Activated CD4-positive, alpha-beta memory T cell treated with anti-CD3 and anti-CD28 coated beads, Interleukin-2, amount 10 ng/mL, durations not matched to agents 7 days and 5 days (primary cell): Measurements from ENCODE around the gene HOXC9. TPM values are rescaled to one million over a fixed set of nuclear protein-coding genes. Genes with fewer than 3 reads are reported as not detected.

Experiments
- CTCF ChIA-PET: fragments of 350-600 bp; sonication (Branson Sonifier 250); formaldehyde crosslinking; loops from one replicate; lab custom pipeline; 2021; ENCODE audit warnings: antibody characterized with exemption, inconsistent platforms; lab: Charles Lee
- POLR2A ChIA-PET: fragments of 350-600 bp; sonication (Branson Sonifier 250); formaldehyde crosslinking; loops from one replicate; lab custom pipeline; 2021; ENCODE audit warnings: antibody characterized with exemption; lab: Charles Lee
- DNase-seq: peaks from one replicate; pipeline ENCODE4 v3.0.0-alpha.2; 2020
- H3K27ac Mint-ChIP-seq: one replicate; pipeline ENCODE4 v1.8.0; 2021; ENCODE audit warnings: mild to moderate bottlenecking, mixed read lengths
- H3K27me3 Mint-ChIP-seq: one replicate; pipeline ENCODE4 v1.8.0; 2021; ENCODE audit warnings: mixed read lengths
- H3K36me3 Mint-ChIP-seq: one replicate; pipeline ENCODE4 v1.8.0; 2021; ENCODE audit warnings: low read depth, mixed read lengths
- H3K4me1 Mint-ChIP-seq: one replicate; pipeline ENCODE4 v1.8.0; 2021; ENCODE audit warnings: mixed read lengths
- H3K4me3 Mint-ChIP-seq: one replicate; pipeline ENCODE4 v1.8.0; 2021; ENCODE audit warnings: mild to moderate bottlenecking, mixed read lengths
- H3K9me3 Mint-ChIP-seq: one replicate; pipeline ENCODE4 v1.8.0; 2021; ENCODE audit warnings: mixed read lengths
- total RNA-seq, 2 experiments: library from RNA; stranded (reverse); gene quantifications; one replicate each; pipeline ENCODE4 v1.2.3, GENCODE V29; 2021

The HOXC9 gene
- total RNA-seq, 2 experiments from 2014 or later: not detected

DNA sequence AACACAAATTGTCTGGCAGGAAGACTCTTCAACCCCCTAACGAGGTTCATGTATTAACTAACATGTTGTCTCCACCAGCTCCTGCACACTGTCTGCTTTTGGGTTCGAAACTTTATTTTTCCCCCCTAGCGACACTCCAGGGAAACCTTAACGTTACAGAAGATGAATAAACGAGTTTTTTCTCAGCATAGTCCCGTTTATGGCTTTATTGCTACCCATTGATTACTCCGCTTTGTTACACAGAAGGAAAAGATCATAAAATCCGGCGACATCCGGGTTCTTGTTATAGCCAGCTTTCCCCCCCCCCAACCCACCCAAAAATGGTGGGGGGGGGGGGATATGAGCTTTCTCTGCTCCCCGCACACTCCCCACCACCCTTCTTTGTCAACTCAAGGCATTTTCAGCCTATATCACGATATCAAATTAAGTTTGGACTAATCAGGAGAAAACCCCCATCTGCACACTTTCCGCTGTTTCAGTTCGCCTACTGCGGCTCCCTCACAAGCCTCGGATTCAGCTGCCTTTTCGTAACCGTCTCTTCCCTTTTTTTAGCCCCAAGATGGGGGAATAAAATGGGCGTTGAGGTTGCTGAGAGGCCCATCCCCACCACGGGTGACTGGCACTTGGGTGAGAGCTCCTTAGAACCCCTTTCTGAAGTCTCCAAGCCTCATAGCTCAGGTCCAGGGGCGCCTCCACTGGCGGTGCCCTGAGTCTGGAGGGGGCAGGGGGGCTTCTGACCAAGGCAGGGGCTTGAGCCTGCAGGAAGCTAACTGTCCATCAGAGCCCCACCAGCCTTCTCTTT lies 26.9 kb downstream of the HOXC9 start:
- H3K4me3 Mint-ChIP-seq: no peak overlapping the region
- H3K9me3 Mint-ChIP-seq: no peaks in the 10 kb centered on the region
- no peaks in the 10 kb centered on the region for H3K36me3 Mint-ChIP-seq
- H3K4me1 Mint-ChIP-seq: peaks cover 16% of the 10 kb centered on the region
- POLR2A ChIA-PET: interaction anchor here (1.1 kb wide), 1 partner anchor 9 kb away, joined by 4 read pairs; no protein-coding TSS in a partner anchor
- CTCF ChIA-PET: interaction anchor here (1.0 to 1.9 kb wide), 3 partner anchors 9 to 180 kb away, joined by 3 to 8 read pairs (median 4); no protein-coding TSS in a partner anchor
- no peak for DNase-seq
- peaks cover 88% of the 10 kb centered on the region for H3K27me3 Mint-ChIP-seq
- no peak overlapping the region for H3K27ac Mint-ChIP-seq

DNA sequence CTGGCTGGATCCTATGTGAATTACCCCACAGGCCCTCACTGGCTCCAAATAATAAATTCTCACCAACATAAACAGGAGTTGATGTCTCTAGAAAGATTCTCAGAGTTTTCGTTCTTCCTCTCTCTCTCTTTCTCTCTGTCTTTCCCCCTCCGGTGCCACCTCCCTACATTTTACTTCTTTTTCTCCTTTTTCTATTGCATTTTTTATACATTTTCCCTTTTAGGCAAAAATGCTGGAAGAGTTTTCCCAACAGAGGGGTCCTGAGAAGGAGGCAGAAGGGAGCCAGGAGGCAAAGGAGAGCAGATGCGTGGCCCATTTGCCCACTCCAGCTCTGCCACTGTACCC lies 27.5 kb downstream of the HOXC9 start:
- Mint-ChIP-seq H3K27ac (no peak overlapping the region), H3K27me3 (peaks cover 88% of the 10 kb centered on the region), H3K36me3 (no peaks in the 10 kb centered on the region), H3K4me3 (no peak overlapping the region), H3K9me3 (no peaks in the 10 kb centered on the region), H3K4me1 (peaks cover 16% of the 10 kb centered on the region)
- DNase-seq: no peak
- CTCF ChIA-PET: interaction anchor here (1.0 to 1.9 kb wide), 2 partner anchors 10 to 174 kb away, joined by 4 to 8 read pairs; no protein-coding TSS in a partner anchor
- POLR2A ChIA-PET: interaction anchor here (1.1 kb wide), 1 partner anchor 10 kb away, joined by 4 read pairs; no protein-coding TSS in a partner anchor

GRCh38 chr12:54028314-54029201 lies 28.6 kb downstream of the HOXC9 start, which contains the start of gene HOXC6:
TSS of gene HOXC6 (plus strand) at chr12:54028440. CDS start at chr12:54028522, 82 bp downstream.
- ChIA-PET POLR2A (interaction anchor here (0.6 kb wide), 1 partner anchor 263 kb away, joined by 3 read pairs; no protein-coding TSS in a partner anchor), CTCF (interaction anchor here (0.5 to 1.4 kb wide), 5 partner anchors 12 to 173 kb away, joined by 3 to 4 read pairs (median 3); no protein-coding TSS in a partner anchor)
- Mint-ChIP-seq H3K4me1 (peaks cover 25% of the 10 kb centered on the region), H3K36me3 (no peaks in the 10 kb centered on the region), H3K9me3 (no peaks in the 10 kb centered on the region), H3K27ac (no peak within 1 kb of the TSS), H3K4me3 (no peak within 1 kb of the TSS), H3K27me3 (peaks cover 88% of the 10 kb centered on the region)
- DNase-seq: no peak

- ChIA-PET CTCF (interaction anchor here (1.3 to 3.9 kb wide), 3 partner anchors 21 to 163 kb away, joined by 3 to 107 read pairs (median 3); partner anchors contain the start of gene SMUG1), POLR2A (no interaction called here)
- H3K4me1 Mint-ChIP-seq: peaks cover 29% of the 10 kb centered on the region
- no peaks in the 10 kb centered on the region for H3K36me3 Mint-ChIP-seq
- H3K9me3 Mint-ChIP-seq: no peaks in the 10 kb centered on the region
- no peak overlapping the region for H3K4me3 Mint-ChIP-seq
- H3K27me3 Mint-ChIP-seq: peaks cover 84% of the 10 kb centered on the region
- H3K27ac Mint-ChIP-seq: no peak overlapping the region
- DNase-seq: no peak
Measured at GRCh38 chr12:54029529-54030441, 29.8 kb downstream of the HOXC9 start.

DNA sequence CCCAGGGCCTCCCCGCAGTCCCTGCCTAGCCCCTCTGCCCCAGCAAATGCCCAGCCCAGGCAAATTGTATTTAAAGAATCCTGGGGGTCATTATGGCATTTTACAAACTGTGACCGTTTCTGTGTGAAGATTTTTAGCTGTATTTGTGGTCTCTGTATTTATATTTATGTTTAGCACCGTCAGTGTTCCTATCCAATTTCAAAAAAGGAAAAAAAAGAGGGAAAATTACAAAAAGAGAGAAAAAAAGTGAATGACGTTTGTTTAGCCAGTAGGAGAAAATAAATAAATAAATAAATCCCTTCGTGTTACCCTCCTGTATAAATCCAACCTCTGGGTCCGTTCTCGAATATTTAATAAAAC lies 30.5 kb downstream of the HOXC9 start:
- peaks cover 32% of the 10 kb centered on the region for H3K4me1 Mint-ChIP-seq
- H3K4me3 Mint-ChIP-seq: no peak overlapping the region
- H3K27me3 Mint-ChIP-seq: peaks cover 85% of the 10 kb centered on the region
- no peak overlapping the region for H3K27ac Mint-ChIP-seq
- ChIA-PET CTCF (interaction anchor here (0.9 to 3.9 kb wide), 4 partner anchors 22 to 171 kb away, joined by 3 to 107 read pairs (median 26); partner anchors contain the start of gene SMUG1), POLR2A (no interaction called here)
- H3K9me3 Mint-ChIP-seq: no peaks in the 10 kb centered on the region
- no peaks in the 10 kb centered on the region for H3K36me3 Mint-ChIP-seq
- no peak for DNase-seq

DNA sequence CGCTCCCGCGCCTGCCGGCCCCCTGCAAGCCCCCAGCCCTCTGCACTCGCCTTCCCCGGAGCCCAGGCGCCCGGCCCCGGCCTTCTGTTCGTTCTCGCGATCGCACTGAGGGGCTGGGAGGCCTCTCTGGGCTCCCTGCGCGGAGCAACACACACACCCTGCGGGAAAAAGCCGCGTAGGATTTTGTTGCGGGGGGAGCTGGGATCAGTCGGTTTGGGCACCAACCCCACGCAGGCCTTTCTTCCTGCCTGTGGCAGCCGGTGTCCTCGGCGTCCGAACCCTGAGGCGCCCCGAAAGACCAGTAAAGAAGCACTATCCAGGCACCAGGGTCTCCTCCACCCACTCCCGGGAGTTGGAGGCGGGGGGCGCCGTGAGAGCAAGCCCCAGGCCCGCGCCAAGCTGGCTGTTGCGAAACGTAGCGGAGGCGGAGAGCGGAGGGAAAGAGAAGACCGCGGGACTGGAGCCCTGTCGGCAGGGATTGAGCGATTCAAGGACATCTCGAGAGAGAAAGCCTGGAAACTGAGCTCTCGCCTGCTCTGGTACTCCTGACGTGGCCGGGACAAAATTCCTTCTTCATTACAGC lies 31.0 kb downstream of the HOXC9 start:
- no peak overlapping the region for H3K27ac Mint-ChIP-seq
- H3K9me3 Mint-ChIP-seq: no peaks in the 10 kb centered on the region
- H3K36me3 Mint-ChIP-seq: no peaks in the 10 kb centered on the region
- H3K27me3 Mint-ChIP-seq: peaks cover 85% of the 10 kb centered on the region
- no peak overlapping the region for H3K4me3 Mint-ChIP-seq
- peaks cover 32% of the 10 kb centered on the region for H3K4me1 Mint-ChIP-seq
- ChIA-PET CTCF (interaction anchor here (0.9 to 3.9 kb wide), 7 partner anchors 8 to 175 kb away, joined by 3 to 107 read pairs (median 23); partner anchors contain the start of gene SMUG1), POLR2A (no interaction called here)
- DNase-seq: no peak

DNA sequence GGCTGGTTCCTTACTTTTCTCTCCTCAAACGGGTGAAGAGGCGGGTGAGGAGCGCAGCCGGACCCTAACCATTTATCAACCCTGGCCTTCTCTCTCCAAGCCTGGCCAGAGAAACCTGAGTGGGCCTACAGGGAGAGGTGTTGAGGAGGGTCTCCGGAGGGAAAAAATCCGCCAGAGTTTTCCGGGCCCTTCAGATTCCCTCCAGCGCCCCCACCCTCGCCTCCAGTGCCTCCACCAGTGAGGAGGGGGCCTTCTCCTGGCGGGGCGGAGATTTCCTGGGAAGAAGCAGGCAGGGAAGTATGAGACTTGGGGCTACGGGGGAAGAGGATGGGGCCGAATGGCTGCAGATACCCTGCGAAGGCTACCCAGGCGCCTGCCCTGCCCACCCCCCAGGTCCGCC lies 31.5 kb downstream of the HOXC9 start:
- POLR2A ChIA-PET: no interaction called here

GRCh38 chr12:54032086-54032619 lies 32.2 kb downstream of the HOXC9 start:
- CTCF ChIA-PET: interaction anchor here (0.6 to 3.9 kb wide), 39 partner anchors 9 to 1902 kb away, joined by 3 to 107 read pairs (median 4); partner anchors contain the start of genes HOXC10, HOXC4, HOXC8 and SMUG1
- peaks cover 29% of the 10 kb centered on the region for H3K4me1 Mint-ChIP-seq

More for the DNA sequence above, 31.5 kb downstream of the HOXC9 start:
- H3K4me1 Mint-ChIP-seq: peaks cover 32% of the 10 kb centered on the region
- CTCF ChIA-PET: interaction anchor here (0.9 to 3.9 kb wide), 14 partner anchors 8 to 183 kb away, joined by 3 to 107 read pairs (median 7); partner anchors contain the start of genes HOXC10 and SMUG1
- H3K4me3 Mint-ChIP-seq: no peak overlapping the region
- peaks cover 85% of the 10 kb centered on the region for H3K27me3 Mint-ChIP-seq
- H3K9me3 Mint-ChIP-seq: no peaks in the 10 kb centered on the region
- no peak overlapping the region for H3K27ac Mint-ChIP-seq
- H3K36me3 Mint-ChIP-seq: no peaks in the 10 kb centered on the region
- no peak for DNase-seq

DNA sequence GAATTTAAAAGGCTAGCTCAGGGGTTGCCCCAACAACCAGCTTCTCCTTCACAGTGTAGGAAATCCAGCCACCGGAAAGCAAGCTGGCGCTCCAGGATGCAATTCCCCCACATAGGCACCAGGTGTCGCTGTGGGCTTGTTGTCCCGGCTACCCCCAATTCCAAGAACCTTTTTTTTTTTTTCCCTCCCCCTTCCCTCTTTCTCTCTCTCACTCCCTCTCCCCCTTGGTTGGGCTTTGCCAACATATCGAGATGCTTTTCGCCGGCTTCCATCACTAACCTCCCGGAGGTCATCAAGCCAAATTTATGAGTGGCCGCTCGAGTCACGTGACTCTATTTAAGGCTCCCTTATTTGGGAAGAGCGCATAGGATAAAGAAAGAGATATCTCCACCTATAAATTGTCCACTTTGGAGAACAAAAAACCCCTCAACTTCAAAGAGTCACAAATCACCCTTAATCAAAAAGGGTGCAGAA lies 32.7 kb downstream of the HOXC9 start, which contains the start of gene HOXC5:
TSS of gene HOXC5 (plus strand) at position 424 of the 474 bp plus-strand sequence. CDS start 73 bp downstream, outside the sequence.
- Mint-ChIP-seq H3K4me1 (peaks cover 26% of the 10 kb centered on the region), H3K9me3 (no peaks in the 10 kb centered on the region), H3K27ac (no peak within 1 kb of the TSS), H3K36me3 (no peaks in the 10 kb centered on the region), H3K27me3 (peaks cover 85% of the 10 kb centered on the region), H3K4me3 (peak within 1 kb of the TSS; percentile 16)
- peak; percentile 69 for DNase-seq
- ChIA-PET POLR2A (interaction anchor here (0.6 to 1.4 kb wide), 5 partner anchors 9 to 168 kb away, joined by 3 to 4 read pairs (median 4); partner anchors contain the start of gene HOXC8), CTCF (interaction anchor here (0.6 to 3.9 kb wide), 40 partner anchors 8 to 1902 kb away, joined by 3 to 107 read pairs (median 4); partner anchors contain the start of genes HOXC10, HOXC4, HOXC8 and SMUG1)

More at GRCh38 chr12:54032086-54032619, 32.2 kb downstream of the HOXC9 start:
- no peak for DNase-seq
- Mint-ChIP-seq H3K27ac (no peak overlapping the region), H3K36me3 (no peaks in the 10 kb centered on the region), H3K27me3 (peaks cover 85% of the 10 kb centered on the region), H3K4me3 (no peak overlapping the region), H3K9me3 (no peaks in the 10 kb centered on the region)
- POLR2A ChIA-PET: interaction anchor here (1.1 to 1.4 kb wide), 2 partner anchors 9 to 23 kb away, joined by 4 read pairs; partner anchors contain the start of gene HOXC8

DNA sequence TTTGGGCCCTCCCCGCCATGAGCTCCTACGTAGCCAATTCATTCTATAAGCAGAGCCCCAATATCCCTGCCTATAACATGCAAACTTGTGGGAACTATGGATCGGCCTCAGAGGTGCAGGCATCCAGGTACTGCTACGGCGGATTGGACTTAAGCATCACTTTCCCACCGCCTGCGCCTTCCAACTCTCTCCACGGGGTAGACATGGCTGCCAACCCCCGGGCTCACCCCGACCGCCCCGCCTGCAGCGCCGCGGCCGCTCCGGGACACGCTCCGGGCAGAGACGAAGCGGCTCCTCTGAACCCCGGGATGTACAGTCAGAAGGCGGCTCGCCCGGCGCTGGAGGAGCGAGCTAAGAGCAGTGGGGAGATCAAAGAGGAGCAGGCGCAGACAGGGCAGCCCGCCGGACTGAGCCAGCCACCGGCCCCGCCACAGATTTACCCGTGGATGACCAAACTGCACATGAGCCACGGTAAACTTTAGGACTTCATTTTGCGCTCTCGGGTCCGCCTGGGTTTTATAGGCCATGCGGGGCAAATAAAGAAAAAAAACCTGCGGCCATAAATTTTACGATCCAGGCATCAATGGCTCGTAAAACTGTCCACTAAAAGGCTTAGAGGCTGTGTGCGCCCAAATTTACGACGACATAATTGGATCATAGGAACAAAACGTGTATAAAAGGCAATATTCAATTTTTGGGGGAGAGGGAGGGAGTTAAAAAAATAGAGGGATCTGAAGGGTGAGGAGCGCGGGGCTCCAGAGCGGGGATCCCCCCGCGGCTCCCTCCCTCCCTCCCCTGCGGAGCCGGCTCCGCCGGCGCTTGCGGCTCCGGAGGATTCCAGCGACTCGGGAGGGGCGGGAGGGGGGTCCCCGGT lies 33.4 kb downstream of the HOXC9 start:
- Mint-ChIP-seq H3K27me3 (peaks cover 83% of the 10 kb centered on the region), H3K4me1 (peaks cover 24% of the 10 kb centered on the region), H3K4me3 (peak overlapping the region; percentile 16), H3K36me3 (no peaks in the 10 kb centered on the region), H3K27ac (no peak overlapping the region), H3K9me3 (no peaks in the 10 kb centered on the region)
- ChIA-PET CTCF (interaction anchor here (1.0 to 3.9 kb wide), 25 partner anchors 7 to 302 kb away, joined by 3 to 107 read pairs (median 7); partner anchors contain the start of genes HOXC4, HOXC8 and SMUG1), POLR2A (interaction anchor here (0.6 to 1.4 kb wide), 5 partner anchors 10 to 168 kb away, joined by 3 to 4 read pairs (median 4); partner anchors contain the start of gene HOXC8)
- DNase-seq: no peak
